NCI-H2196 (cell line): ENCODE data around the gene RAPGEF1.

ENCODE experiments used
- DNase-seq: peaks from one replicate; lab custom pipeline; 2025; ENCODE audit not compliant: unreplicated experiment; lab: John Stamatoyannopoulos, UW

RAPGEF1 gene

GRCh38 chr9:131591845-131592208 lies 148.0 kb downstream of the RAPGEF1 start:
- no peak for DNase-seq

GRCh38 chr9:131590907-131591844 lies 148.7 kb downstream of the RAPGEF1 start:
- DNase-seq: peak; percentile 87

GRCh38 chr9:131590449-131590848 lies 149.4 kb downstream of the RAPGEF1 start:
- DNase-seq: no peak

GRCh38 chr9:131589993-131590392 lies 149.9 kb downstream of the RAPGEF1 start:
- no peak for DNase-seq

GRCh38 chr9:131589124-131589711 lies 150.7 kb downstream of the RAPGEF1 start:
- no peak for DNase-seq

GRCh38 chr9:131588396-131588795 lies 151.5 kb downstream of the RAPGEF1 start:
- DNase-seq: no peak

- DNase-seq: no peak
Measured at GRCh38 chr9:131587906-131588305, 152.0 kb downstream of the RAPGEF1 start.

- no peak for DNase-seq
Measured at GRCh38 chr9:131587331-131587730, 152.5 kb downstream of the RAPGEF1 start.

GRCh38 chr9:131585375-131585774 lies 154.5 kb downstream of the RAPGEF1 start:
- no peak for DNase-seq

- DNase-seq: no peak
Measured at GRCh38 chr9:131584858-131585257, 155.0 kb downstream of the RAPGEF1 start.

GRCh38 chr9:131583836-131584555 lies 155.9 kb downstream of the RAPGEF1 start:
- no peak for DNase-seq

GRCh38 chr9:131583337-131583645 lies 156.6 kb downstream of the RAPGEF1 start:
- DNase-seq: no peak

- no peak for DNase-seq
Measured at GRCh38 chr9:131582466-131583336, 157.2 kb downstream of the RAPGEF1 start.

- no peak for DNase-seq
Measured at GRCh38 chr9:131582056-131582455, 157.8 kb downstream of the RAPGEF1 start.

GRCh38 chr9:131580358-131580757 lies 159.5 kb downstream of the RAPGEF1 start:
- DNase-seq: no peak

- no peak for DNase-seq
Measured at GRCh38 chr9:131579789-131580211, 160.1 kb downstream of the RAPGEF1 start.

GRCh38 chr9:131578731-131579504 lies 161.0 kb downstream of the RAPGEF1 start:
- no peak for DNase-seq

- DNase-seq: no peak
Measured at GRCh38 chr9:131578021-131578420, 161.9 kb downstream of the RAPGEF1 start.

- DNase-seq: no peak
Measured at GRCh38 chr9:131577005-131578000, 162.6 kb downstream of the RAPGEF1 start.
